ENCODE measurements around the gene SHANK3.

Gene SHANK3

DNA sequence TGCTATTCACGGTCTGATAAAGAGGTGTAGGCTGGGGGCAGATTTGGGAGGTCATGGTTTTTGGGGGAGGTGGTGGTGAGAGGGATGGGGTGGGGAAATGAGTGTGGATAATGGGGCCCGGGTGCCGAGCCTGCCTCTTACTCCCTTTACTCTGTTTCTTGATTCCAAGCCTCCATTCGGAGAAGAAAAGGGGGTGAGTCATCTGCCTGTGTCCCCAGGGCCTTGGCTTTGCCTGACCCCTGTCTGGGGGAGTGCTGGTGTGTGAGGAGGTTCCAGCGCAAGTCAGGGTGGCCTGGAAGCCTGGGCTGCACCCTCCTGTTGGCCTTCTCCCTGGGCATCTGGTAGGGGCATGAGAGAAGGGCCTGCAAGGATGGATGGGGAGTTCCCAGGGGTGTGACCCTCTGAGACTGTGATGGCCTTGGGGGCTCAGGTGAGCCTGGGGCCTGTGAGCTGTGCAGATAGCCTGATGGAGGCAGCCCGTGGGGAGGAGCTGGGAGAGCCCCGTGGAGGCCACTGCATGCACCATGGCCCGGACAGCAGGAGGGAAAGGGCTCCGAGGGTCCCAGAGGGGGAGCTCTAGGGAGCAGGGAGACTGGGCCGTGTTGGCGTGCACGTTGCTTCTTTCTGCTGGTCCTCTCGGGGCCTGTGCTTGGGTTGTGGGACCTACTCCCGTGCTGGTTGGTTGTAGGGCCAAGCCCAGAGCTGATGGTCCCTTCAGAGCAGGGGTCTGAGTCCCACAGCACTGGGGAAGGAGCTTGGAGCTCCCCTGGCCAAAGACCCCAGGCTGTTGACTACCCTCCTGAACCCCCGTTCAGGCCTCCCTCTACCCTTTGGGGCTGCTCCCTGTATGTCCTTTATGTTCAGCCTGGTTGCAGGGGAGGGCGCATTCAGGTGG, 39.1 kb downstream of the SHANK3 start:
- no peak for FAIRE-seq
- no peak for DNase-seq (ENCODE audit: low spot score)

DNA sequence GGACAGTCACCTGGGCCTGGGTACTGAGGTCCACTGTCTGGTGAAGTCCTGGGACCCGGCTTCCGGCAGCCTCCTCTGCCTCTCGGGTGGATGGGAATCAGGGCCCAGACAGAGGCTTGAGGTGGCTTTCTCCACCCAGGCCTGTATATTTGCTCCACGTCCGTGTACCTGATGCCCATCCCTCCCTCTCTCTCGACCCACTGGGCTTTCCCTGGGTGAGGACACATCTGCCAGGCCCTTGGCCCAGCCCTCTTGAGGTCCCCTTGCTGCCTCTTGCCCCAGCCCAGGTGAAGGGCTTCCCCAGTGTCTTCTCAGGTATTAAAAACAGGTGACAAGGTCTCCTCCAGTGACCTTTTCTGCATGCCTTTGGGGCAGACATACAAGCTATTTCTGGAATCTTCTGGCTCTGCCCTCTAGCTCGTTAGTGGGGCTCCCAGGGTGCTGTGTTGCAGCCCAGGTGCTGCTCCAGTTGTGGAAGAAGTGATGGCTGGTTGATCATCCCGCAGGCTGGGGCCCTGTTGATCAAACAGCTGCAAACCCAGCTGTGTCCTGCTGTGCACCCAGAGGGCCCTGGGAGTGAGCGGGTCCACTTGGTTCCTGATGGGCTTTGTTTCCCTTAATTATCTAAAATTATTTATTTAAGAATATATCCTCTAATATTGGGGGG, 39.9 kb downstream of the SHANK3 start:
- FAIRE-seq (no peak), DNase-seq (ENCODE audit: low spot score) (no peak)

DNA sequence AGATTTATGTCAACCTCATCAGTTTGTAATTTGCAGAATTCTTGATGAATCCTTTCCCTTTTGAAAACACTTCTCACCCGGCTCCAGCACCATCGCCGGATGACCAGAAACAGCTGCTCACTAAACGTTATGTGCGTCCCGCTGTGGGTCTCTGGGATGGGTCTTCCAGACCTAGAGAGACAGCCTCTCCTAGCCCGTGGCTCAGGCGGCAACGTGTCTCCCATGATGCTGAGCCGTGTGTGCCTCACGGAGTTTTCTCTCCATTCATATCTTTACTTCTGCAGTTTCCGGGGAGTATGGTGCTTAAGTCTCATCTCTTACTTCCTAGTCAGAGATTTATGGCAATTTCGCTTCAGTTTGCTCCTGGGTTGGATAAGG, 40.4 kb downstream of the SHANK3 start:
- DNase-seq (ENCODE audit: low spot score) (no peak), FAIRE-seq (no peak)

GRCh38 chr22:50713571-50714056, 41.0 kb downstream of the SHANK3 start:
- no peak for FAIRE-seq
- DNase-seq (ENCODE audit: low spot score), result no peak

DNA sequence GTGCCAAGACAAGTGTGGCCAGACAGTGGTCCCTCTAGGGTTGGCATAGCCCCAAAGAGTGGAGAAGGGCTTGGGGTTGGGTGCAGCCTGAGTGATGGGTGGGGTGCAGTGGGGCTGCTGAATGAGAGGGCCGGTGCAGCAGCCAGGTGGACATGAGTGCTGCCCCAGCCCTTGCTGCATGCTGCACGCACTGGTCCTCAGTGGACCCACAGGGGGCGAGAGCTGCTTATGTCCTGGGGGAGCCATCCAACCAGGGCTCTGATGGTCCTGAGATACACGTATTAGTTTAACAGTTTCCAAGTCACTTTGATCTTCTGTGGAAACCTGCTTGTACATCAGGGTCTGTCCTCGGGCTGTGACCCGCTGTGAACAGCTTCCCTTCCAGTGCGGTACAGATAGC, 41.5 kb downstream of the SHANK3 start:
- FAIRE-seq, result no peak
- DNase-seq (ENCODE audit: low spot score), result no peak

- no peak for DNase-seq (ENCODE audit: low spot score)
- no peak for FAIRE-seq
Observed at GRCh38 chr22:50714631-50715179, 42.1 kb downstream of the SHANK3 start.

GRCh38 chr22:50715250-50715649, 42.6 kb downstream of the SHANK3 start:
- FAIRE-seq, result no peak
- DNase-seq (ENCODE audit: low spot score), result no peak

DNA sequence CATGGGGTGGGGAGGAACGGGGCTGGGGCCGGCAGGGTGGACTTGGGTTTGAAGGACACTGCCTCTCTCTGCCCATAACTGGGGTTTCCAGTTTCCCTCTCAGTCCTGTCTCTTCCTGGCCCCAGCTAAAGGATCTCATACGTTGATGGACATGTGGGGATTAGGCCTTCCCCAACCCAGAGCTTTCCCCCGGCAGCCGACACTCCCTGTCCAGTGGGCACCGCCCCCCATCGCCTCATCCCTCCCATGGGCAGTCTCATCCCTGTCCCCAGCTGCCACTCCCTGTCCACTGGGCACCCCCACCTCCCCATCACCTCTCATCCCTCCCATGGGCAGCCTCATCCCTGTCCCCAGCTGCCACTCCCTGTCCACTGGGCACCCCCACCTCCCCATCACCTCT, 43.2 kb downstream of the SHANK3 start:
- DNase-seq (ENCODE audit: low spot score) (no peak), FAIRE-seq (no peak)

DNA sequence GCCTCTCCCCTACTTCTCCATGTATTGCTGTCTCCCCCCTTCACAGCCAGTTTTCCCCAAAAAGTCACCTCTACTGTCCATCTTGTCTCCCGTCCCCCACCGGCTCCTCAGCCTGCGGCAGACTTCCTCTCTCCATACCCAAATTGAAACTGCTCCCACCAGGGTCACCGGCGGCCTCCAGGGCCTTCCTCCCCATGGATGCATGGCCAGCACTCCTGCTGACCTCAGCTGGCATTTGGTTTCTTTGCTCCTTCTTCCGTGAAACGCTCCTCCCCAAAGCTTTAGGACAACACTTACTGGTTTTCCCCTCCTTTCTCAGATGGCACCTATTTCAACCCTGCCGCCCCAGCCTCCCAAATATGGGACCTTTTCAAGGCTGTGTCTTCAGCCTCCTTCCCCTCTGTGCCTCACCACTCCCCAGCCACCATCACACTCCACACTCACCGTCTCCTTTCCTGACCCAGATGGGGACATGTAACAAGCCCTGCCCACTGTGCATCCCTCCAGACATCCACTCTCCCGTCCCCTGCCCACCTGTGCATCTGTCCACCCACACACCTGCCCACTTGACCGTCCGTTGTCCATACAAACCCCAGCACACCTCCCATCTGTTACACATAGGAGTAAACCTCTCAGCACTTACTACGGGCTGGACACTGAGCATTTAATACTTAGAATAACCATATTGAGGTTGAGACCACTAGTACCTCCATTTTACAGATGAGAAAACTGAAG, 43.8 kb downstream of the SHANK3 start:
- FAIRE-seq, result no peak
- no peak for DNase-seq (ENCODE audit: low spot score)

DNA sequence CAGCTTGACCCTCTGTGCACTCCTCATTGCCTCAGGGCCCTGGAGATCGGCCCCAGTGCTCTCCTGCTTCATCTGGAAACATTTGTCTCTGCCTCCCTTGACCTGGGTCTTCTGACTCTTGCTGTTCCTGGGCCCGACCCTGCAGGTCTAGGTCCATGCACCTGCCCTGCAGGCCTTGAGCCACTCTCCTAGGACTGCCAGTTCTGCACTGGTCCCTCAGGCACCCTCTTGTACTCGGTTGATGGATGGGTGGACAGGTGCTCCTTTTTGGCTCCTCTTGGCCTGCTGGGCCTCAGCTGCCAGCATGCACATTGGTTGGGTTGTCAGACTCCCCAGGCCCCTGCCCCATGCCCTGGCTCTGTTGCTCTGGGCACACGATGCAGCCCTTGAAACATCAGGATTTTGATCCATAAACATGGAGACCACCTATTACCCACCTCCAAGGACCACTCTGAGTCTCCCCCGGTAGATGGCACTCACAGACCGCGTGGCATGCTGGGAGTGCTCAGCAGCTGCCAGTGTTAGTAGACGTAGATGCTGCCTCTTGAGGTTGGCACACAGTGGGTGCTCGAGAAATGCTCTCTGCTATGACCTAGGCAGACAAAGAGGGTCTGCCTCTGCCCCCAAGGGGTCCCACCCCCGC, 45.2 kb downstream of the SHANK3 start:
- FAIRE-seq (no peak), DNase-seq (ENCODE audit: low spot score) (no peak)

DNA sequence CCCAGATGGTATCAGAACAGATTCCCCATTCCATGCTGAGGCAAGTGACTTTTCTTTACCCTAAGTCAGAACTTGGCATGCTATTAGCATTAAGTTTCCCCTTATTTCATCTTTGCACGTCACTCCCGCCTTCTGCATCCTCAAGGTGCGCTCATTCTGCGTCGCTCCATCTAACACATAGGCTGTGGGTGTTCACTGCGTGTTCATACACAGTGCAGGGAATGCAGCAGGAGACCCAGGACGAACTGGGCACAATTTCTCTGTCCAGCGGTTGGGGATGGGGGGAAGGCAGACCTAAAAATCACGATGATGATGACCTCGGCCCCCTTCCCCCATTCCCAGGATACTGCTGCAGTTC, 45.7 kb downstream of the SHANK3 start:
- no peak for DNase-seq (ENCODE audit: low spot score)
- FAIRE-seq, result no peak

- FAIRE-seq (no peak), DNase-seq (ENCODE audit: low spot score) (no peak)
Observed at GRCh38 chr22:50719814-50720300, 47.2 kb downstream of the SHANK3 start.

DNA sequence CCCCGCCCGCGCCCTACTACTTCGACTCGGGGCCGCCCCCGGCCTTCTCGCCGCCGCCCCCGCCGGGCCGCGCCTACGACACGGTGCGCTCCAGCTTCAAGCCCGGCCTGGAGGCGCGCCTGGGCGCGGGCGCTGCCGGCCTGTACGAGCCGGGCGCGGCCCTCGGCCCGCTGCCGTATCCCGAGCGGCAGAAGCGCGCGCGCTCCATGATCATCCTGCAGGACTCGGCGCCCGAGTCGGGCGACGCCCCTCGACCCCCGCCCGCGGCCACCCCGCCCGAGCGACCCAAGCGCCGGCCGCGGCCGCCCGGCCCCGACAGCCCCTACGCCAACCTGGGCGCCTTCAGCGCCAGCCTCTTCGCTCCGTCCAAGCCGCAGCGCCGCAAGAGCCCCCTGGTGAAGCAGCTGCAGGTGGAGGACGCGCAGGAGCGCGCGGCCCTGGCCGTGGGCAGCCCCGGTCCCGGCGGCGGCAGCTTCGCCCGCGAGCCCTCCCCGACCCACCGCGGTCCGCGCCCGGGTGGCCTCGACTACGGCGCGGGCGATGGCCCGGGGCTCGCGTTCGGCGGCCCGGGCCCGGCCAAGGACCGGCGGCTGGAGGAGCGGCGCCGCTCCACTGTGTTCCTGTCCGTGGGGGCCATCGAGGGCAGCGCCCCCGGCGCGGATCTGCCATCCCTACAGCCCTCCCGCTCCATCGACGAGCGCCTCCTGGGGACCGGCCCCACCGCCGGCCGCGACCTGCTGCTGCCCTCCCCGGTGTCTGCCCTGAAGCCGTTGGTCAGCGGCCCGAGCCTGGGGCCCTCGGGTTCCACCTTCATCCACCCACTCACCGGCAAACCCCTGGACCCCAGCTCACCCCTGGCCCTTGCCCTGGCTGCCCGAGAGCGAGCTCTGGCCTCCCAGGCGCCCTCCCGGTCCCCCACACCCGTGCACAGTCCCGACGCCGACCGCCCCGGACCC, 48.0 kb downstream of the SHANK3 start:
- DNase-seq (ENCODE audit: low spot score) (no peak), FAIRE-seq (no peak)

DNA sequence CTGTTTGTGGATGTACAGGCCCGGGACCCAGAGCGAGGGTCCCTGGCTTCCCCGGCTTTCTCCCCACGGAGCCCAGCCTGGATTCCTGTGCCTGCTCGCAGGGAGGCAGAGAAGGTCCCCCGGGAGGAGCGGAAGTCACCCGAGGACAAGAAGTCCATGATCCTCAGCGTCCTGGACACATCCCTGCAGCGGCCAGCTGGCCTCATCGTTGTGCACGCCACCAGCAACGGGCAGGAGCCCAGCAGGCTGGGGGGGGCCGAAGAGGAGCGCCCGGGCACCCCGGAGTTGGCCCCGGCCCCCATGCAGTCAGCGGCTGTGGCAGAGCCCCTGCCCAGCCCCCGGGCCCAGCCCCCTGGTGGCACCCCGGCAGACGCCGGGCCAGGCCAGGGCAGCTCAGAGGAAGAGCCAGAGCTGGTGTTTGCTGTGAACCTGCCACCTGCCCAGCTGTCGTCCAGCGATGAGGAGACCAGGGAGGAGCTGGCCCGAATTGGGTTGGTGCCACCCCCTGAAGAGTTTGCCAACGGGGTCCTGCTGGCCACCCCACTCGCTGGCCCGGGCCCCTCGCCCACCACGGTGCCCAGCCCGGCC, 48.7 kb downstream of the SHANK3 start:
- no peak for FAIRE-seq
- no peak for DNase-seq (ENCODE audit: low spot score)

GRCh38 chr22:50722048-50722701, 49.6 kb downstream of the SHANK3 start:
- no peak for FAIRE-seq
- no peak for DNase-seq (ENCODE audit: low spot score)

Data from RCC 7860 (cell line).